Central memory CD4-positive, alpha-beta T cell (primary cell): ENCODE results near the gene AUTS2.

Experiments
- DNase-seq: peaks from one replicate; pipeline ENCODE4 v3.0.0; 2022

AUTS2 gene

GRCh38 chr7:70294211-70294911 lies 696.1 kb downstream of the AUTS2 start:
- no peak for DNase-seq

DNA sequence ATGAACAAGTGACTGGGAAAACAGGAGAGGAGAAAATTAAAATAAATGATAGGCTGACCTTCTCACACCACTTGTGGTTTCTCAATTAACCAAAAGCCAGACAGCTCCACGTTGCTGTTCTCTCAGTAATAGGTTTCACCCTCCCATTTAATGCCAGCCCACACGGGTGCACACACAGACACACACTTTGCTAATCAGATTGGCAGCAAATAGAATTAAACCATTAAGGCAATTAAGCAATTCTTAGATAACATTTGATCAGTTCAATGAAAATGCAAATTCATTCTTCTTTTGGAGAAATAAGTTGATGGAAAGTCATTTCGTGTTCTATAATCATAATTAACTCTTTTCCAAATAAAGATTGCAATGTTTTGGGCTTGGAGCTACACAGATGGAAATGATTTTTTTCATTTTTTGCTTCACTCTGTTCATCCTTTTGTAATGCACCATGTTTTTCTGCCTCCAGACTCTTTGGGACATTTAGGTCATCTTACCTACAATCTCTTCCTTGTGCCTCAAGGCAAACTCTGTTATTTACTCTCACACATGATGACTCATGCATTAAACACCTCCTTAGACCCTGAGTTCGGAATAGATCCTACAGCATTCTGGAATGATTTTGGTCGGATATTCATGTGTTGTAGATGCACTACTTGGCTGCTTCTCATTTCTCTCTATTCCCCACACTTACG lies 700.7 kb downstream of the AUTS2 start:
- no peak for DNase-seq

DNA sequence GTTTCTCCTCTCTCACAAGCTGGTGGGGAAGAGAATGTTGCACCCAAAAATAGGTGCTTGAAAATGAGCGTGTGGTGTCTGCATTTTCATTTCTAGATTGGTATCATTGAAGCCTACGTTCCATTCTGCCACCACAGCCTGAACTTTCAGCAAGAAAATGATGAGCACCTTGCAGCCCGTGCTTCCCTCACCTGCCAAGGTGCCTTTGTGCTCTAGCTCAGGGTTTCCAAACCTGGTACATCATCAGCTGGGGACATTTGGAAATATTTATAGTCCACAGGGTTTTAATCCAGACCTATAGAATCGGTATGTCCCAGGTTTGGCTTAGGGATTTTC lies 701.2 kb downstream of the AUTS2 start:
- DNase-seq = no peak

DNA sequence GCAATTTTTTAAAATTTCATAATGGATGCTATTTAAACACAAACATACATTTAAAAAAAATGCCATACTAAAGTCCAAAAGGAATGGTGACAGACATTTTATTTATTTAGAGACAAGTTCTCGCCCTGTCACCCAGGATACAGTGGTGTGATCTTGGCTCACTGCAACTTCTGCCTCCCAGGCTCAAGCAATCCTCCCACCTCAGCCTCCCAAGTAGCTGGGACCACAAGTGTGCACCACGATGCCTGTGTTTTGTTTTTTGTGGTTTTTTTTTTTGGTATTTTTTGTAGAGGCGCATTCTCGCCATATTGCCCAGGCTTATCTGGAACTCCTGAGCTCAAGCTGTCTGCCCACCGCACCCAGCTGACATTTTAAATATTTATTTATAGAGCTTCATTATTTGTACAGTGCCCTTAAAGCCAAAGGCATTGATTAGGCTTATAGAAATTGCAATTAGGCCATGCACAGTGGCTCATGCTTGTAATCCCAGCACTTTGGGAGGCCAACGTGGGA lies 703.5 kb downstream of the AUTS2 start:
- no peak for DNase-seq

GRCh38 chr7:70303309-70303708 lies 705.0 kb downstream of the AUTS2 start:
- DNase-seq = no peak

DNA sequence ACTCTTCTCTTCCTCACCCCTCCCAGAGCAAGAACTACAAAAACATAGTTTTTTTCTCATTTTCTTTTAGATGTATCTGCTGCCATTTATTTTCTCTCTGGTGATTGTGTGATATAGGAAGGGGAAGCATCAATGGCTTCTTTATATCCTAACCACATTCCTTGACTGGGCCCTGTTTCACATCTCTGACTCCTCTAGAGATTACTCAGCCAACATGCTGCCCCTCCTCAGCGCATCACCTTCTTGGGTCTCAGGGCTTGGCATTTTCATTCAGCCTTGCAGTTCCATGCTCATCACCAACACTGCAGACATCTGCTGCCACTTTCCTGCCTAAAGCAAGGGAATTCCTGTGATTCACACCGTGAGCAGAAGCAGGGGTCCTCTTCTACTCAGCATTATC lies 705.5 kb downstream of the AUTS2 start:
- DNase-seq = no peak

DNA sequence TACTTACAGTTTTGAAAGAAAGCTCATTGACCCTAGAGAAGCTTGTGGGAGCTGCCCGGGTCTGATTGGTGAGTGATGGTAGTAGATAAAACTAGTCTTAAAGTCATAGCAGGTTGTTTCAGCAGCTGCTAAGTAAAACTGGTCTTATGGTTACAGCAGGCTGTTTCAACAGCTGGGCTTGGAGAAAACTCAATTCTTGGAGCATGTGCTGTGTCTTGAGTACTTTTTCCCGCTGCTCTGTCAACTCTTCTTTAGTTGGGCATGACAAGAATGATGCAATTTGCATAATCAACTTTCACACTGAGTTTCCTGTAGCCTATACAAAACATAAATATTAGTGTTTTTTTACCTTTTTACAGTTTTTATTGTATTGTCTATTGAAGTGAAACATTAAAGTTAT lies 707.9 kb downstream of the AUTS2 start:
- DNase-seq = no peak

DNA sequence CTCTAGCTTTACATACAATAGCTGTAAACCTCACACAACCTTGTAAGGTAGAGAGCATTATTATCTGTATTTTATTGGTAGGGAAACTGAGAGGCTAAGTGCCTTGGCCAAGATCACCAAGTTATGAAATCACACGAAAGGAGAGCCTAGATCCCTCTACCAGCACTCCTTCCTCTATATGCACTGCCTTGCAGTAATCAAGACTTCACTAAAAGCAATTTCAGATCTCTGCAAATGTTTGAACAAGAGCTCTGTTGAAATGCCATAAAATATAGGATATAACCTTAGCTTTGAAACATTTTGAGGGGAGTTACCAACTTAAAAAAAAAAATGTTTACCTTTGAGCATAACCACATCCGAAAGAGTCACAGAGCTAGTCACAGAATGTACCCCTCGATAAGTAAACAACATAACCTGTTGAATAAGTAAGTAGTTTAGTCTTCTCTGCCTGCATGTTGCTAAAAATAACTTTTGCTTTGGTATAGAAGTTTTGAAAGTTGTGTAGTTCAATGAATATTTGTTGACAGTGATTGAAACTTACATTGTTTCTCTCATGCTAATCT lies 709.4 kb downstream of the AUTS2 start:
- peak; percentile 56 for DNase-seq

GRCh38 chr7:70312336-70312735 lies 714.1 kb downstream of the AUTS2 start:
- peak; percentile 37 for DNase-seq

DNA sequence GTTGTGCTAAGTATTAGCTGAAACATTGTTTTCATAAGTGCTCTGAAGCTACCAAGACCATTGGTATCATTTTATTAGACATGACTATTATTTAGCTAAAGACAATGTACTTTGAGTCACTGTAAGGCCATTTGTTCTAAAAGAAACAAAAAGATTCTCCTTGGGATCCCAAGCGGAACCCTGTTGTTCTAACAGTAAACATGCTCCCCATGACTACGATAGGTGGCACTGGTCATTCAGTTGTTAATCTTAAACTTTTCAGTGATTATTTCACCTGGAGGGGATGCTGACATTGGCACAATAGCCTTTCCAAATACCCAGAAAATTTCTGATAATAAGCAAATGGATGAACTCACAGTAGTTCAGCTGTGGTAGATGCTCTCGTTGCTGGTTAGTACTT lies 715.0 kb downstream of the AUTS2 start:
- no peak for DNase-seq

- DNase-seq = no peak
Measured at GRCh38 chr7:70313687-70314086, 715.4 kb downstream of the AUTS2 start.

- no peak for DNase-seq
Measured at GRCh38 chr7:70314221-70314620, 715.9 kb downstream of the AUTS2 start.

DNA sequence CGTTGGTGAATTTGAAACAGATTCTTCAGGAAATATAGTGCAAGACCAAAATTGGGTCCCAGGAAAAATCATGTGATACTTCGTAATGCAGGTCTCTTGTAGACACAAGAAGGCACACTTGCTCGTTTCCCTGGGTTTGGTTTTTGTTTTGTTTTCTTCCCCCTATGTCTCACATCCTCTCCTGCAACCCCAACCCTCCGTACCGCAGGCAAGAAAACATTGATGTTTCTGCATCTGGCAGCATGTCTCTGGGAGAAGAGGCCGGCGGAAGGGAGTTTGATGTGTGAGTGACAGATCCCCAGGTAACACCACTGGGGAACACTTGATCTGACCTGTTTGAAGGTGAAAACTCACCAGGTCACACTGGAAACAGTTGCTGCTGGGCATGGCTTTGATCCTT lies 718.5 kb downstream of the AUTS2 start:
- peak; percentile 50 for DNase-seq

DNA sequence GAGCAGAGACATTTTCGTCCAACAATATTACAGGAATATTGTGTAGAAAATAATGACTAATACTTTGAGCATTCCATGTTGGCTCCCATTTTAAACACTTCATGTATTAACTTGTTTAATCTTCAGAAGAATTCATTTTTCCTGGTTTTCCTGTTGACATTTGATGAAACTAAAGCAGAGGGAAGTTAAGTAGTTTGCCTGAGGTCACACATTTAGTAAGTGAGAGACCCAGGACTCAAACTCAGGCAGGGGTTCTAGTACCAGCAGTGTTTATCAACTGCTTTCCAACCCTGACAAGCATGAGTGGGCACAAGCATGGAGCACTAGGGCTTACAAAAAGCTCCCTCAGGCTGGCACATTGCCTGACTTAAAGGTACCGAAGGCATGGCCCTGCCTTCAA lies 719.1 kb downstream of the AUTS2 start:
- no peak for DNase-seq

- no peak for DNase-seq
Measured at GRCh38 chr7:70318511-70318910, 720.2 kb downstream of the AUTS2 start.

GRCh38 chr7:70319057-70319456 lies 720.8 kb downstream of the AUTS2 start:
- DNase-seq = no peak

GRCh38 chr7:70321016-70321590 lies 722.8 kb downstream of the AUTS2 start:
- no peak for DNase-seq

- no peak for DNase-seq
Measured at GRCh38 chr7:70322856-70323255, 724.6 kb downstream of the AUTS2 start.

- DNase-seq = no peak
Measured at GRCh38 chr7:70325509-70326101, 727.3 kb downstream of the AUTS2 start.

- no peak for DNase-seq
Measured at GRCh38 chr7:70334295-70334694, 736.0 kb downstream of the AUTS2 start.

DNA sequence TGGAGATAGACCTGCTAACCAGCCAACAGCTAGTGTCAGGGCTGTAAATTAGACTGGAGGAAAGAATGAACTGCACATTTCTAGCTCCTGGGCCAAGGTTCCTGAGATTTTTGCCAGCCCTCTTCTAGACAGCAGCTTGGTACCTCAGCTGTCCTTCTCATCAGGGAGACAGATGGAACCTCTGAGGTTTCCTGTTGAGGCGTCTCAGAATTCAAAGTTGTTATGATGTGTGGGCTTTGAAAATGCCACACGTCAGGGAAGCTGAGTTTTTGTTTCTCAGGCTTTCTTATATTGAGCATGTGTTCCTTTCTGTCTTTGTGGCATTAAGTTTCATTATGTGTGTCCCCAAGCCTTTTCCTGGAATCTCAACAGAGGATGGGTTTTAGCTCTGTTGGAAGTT lies 736.6 kb downstream of the AUTS2 start:
- peak; percentile 44 for DNase-seq

DNA sequence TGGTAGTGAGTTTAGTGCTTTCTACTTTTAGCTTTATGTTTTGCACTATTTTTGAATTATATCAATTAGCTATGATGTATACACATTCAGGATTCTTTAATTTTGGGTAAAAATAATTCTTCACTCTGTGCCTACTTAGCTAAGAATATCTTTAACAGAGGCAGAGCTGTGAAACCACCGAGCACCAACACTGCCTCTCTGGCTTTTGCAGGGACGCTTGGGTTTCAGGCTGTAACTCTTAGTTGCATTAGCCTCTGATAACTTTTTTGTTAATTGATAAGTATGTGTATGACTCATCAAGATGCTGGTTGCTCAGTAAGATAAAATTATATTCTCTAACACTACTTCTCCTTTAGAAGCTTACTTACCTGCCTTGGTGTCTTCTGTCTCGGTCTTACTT lies 738.3 kb downstream of the AUTS2 start:
- no peak for DNase-seq

- DNase-seq = no peak
Measured at GRCh38 chr7:70338015-70338414, 739.7 kb downstream of the AUTS2 start.

GRCh38 chr7:70340236-70340635 lies 742.0 kb downstream of the AUTS2 start:
- DNase-seq = no peak
